Occipital lobe (tissue), 2 donors: Measurements from ENCODE around the gene DDX51. TPM values are rescaled to one million over a fixed set of nuclear protein-coding genes. Genes with fewer than 3 reads are reported as not detected.

Experiments
- small RNA-seq: library from RNA; depleted of rRNA; stranded (forward); fragments of <200 nt; gene quantifications from one replicate; pipeline ENCODE3, GENCODE V24; 2014
- total RNA-seq: library from RNA; depleted of rRNA; stranded (reverse); fragments of >200 nt; gene quantifications from one replicate; pipeline ENCODE4 v1.2.3, GENCODE V29; 2014

The DDX51 gene
- total RNA-seq, 1 donor from 2014 or later, result 7.6 TPM

Small RNAs within 50 kb of the gene (small RNA-seq; reads per million reads assigned to genes)
- gene AC138466.3, result not detected

Other genes with a start within 250 kb of the DDX51 start
- 7.8 TPM for gene ULK1, start 249.7 kb downstream of the DDX51 start, total RNA-seq
- 5.6 TPM for gene PUS1, start 215.0 kb downstream of the DDX51 start, total RNA-seq
- 11.7 TPM for gene EP400, start 194.4 kb downstream of the DDX51 start, total RNA-seq
- gene NOC4L, start 138 bp upstream of the DDX51 start, total RNA-seq, result 6.2 TPM
- gene GALNT9, start 185.3 kb upstream of the DDX51 start, total RNA-seq, result 1.4 TPM